GF-D8 (cell line): ENCODE data around the gene TYROBP.
"Not testable (repeated sequence)": the region's sequence is repeated elsewhere in the genome, so short reads cannot be mapped to it uniquely, and the experiment has no call there.

ENCODE experiments used
- DNase-seq: peaks from one replicate; lab custom pipeline; 2025; lab: John Stamatoyannopoulos, UW

TYROBP gene

GRCh38 chr19:35871611-35872010 is 36.5 kb downstream of the TYROBP start:
- no peak for DNase-seq

GRCh38 chr19:35870798-35871197 is 37.3 kb downstream of the TYROBP start:
- DNase-seq, result no peak

- not testable (repeated sequence) for DNase-seq
These were observed 37.9 kb downstream of the TYROBP start for GRCh38 chr19:35870124-35870736.

- no peak for DNase-seq
These were observed 38.6 kb downstream of the TYROBP start for GRCh38 chr19:35869327-35870123.

GRCh38 chr19:35868823-35869326 is 39.2 kb downstream of the TYROBP start:
- no peak for DNase-seq

GRCh38 chr19:35868172-35868822 is 39.8 kb downstream of the TYROBP start, which contains the start of gene APLP1:
APLP1 (plus strand) TSS chr19:35868574; CDS start chr19:35868637, 63 bp downstream.
- DNase-seq, result no peak

- DNase-seq, result no peak
These were observed 45.1 kb downstream of the TYROBP start for GRCh38 chr19:35863018-35863417.

- no peak for DNase-seq
These were observed 45.6 kb downstream of the TYROBP start for GRCh38 chr19:35862528-35862927.

GRCh38 chr19:35861640-35862160 is 46.4 kb downstream of the TYROBP start:
- DNase-seq, result no peak

- no peak for DNase-seq
These were observed 47.1 kb downstream of the TYROBP start for GRCh38 chr19:35860818-35861639.

- no peak for DNase-seq
These were observed 47.7 kb downstream of the TYROBP start for GRCh38 chr19:35860436-35860817.

GRCh38 chr19:35859414-35859813 is 48.7 kb downstream of the TYROBP start:
- no peak for DNase-seq

GRCh38 chr19:35858311-35858710 is 49.8 kb downstream of the TYROBP start:
- DNase-seq, result no peak

GRCh38 chr19:35856546-35857149 is 51.4 kb downstream of the TYROBP start, which contains the start of gene KIRREL2:
KIRREL2 (plus strand) TSS chr19:35856911; CDS start chr19:35857120, 209 bp downstream.
- no peak for DNase-seq
